GM12878 (cell line): Measurements from ENCODE around the gene CLNK. TPM values are rescaled to one million over a fixed set of nuclear protein-coding genes. Genes with fewer than 3 reads are reported as not detected.

Experiments
- BMI1 ChIP-seq: fragments of 450-650 bp; IDR thresholded peaks from 2 replicates; pipeline ENCODE4 v1.6.1; 2016; ENCODE audit warnings: mild to moderate bottlenecking, moderate library complexity, borderline replicate concordance
- CHD1 ChIP-seq: IDR thresholded peaks from 2 replicates; pipeline ENCODE4 v1.6.1; 2012; ENCODE audit warnings: low read depth, low read length, improper control_type of control experiment
- DPF2 ChIP-seq: fragments of 450-650 bp; IDR thresholded peaks from 2 replicates; pipeline ENCODE4 v1.6.1; 2017; ENCODE audit warnings: mild to moderate bottlenecking
- EGR1 ChIP-seq, 2 experiments: IDR thresholded peaks; 1 replicate in 1 of 2; 2 replicates in 1 of 2; pipeline ENCODE4 v1.6.1; 2011 to 2012; ENCODE audit warnings: low read depth in 2 of 2, low read length in 2 of 2, borderline replicate concordance in 1 of 2, mild to moderate bottlenecking in 1 of 2, moderate library complexity in 1 of 2
- GATAD2B ChIP-seq: fragments of 450-650 bp; conservative IDR thresholded peaks from 2 replicates; pipeline ENCODE4 v1.6.1; 2017; ENCODE audit warnings: low read depth, mild to moderate bottlenecking, moderate library complexity
- IKZF2 ChIP-seq, 2 experiments: fragments of 450-650 bp; IDR thresholded peaks; 2 replicates each; pipeline ENCODE4 v1.6.1; 2017; ENCODE audit warnings: mild to moderate bottlenecking in 2 of 2, moderate library complexity in 2 of 2
- KDM1A ChIP-seq: fragments of 200-600 bp; sonication (generic); IDR thresholded peaks from 2 replicates; pipeline ENCODE4 v1.6.1; 2016; ENCODE audit warnings: borderline replicate concordance
- MEF2A ChIP-seq: IDR thresholded peaks from 2 replicates; pipeline ENCODE4 v1.6.1; 2011; ENCODE audit warnings: low read depth, mild to moderate bottlenecking, low read length, moderate library complexity; ENCODE audit not compliant: insufficient read depth
- MYC ChIP-seq: IDR thresholded peaks from 2 replicates; pipeline ENCODE4 v1.6.1; 2011; ENCODE audit warnings: mild to moderate bottlenecking, low read length, moderate library complexity, inconsistent platforms; ENCODE audit not compliant: insufficient read depth, insufficient replicate concordance, insufficient read length, severe bottlenecking
- NBN ChIP-seq: fragments of 450-650 bp; IDR thresholded peaks from 2 replicates; pipeline ENCODE4 v1.6.1; 2016
- NRF1 ChIP-seq: conservative IDR thresholded peaks from 2 replicates; pipeline ENCODE4 v1.6.1; 2011; ENCODE audit warnings: mild to moderate bottlenecking, low read depth, low read length, improper control_type of control experiment
- POLR2AphosphoS5 ChIP-seq: IDR thresholded peaks from 2 replicates; pipeline ENCODE4 v1.6.1; 2011; ENCODE audit warnings: mild to moderate bottlenecking, low read length, inconsistent platforms
- RAD21 ChIP-seq: IDR thresholded peaks from 2 replicates; pipeline ENCODE4 v1.6.1; 2011; ENCODE audit warnings: mild to moderate bottlenecking, low read depth, low read length, moderate library complexity; ENCODE audit not compliant: insufficient read depth
- RB1 ChIP-seq: fragments of 450-650 bp; formaldehyde crosslinking; IDR thresholded peaks from 2 replicates; pipeline ENCODE4 v1.6.1; 2017; ENCODE audit warnings: mild to moderate bottlenecking, borderline replicate concordance
- SMC3 ChIP-seq: IDR thresholded peaks from 2 replicates; pipeline ENCODE4 v1.6.1; 2011; ENCODE audit warnings: low read length, improper control_type of control experiment, borderline replicate concordance
- SP1 ChIP-seq: IDR thresholded peaks from one replicate; pipeline ENCODE4 v1.6.1; 2011; ENCODE audit warnings: low read depth, low read length
- ZNF24 ChIP-seq: fragments of 450-650 bp; IDR thresholded peaks from 2 replicates; pipeline ENCODE4 v1.6.1; 2017; ENCODE audit warnings: antibody characterized with exemption, mild to moderate bottlenecking
- polyA plus RNA-seq, 11 experiments: library from polyadenylated mRNA; depleted of rRNA in 4 of 11; unstranded in 6 of 11; stranded (reverse) in 5 of 11; fragments of >200 nt; fragmentation: Nextera tagmentation in 4 of 11; fragmentation: Illumina TruSeq in 1 of 11; extraction: Ambion mirVana in 4 of 11; extraction: Trizol in 1 of 11; gene quantifications; 1 replicate in 1 of 11; 2 replicates in 10 of 11; pipeline versions ENCODE4 v1.2.1 to v1.2.3, GENCODE V29; 2011 to 2016; ENCODE audit warnings: inconsistent platforms in 2 of 11, missing spikeins in 2 of 11, low read depth in 1 of 11
- total RNA-seq, 4 experiments: library from RNA; depleted of rRNA in 3 of 4; stranded (reverse); fragments of >200 nt in 3 of 4; fragmentation: Illumina TruSeq in 1 of 4; extraction: Trizol in 1 of 4; gene quantifications; 2 replicates each; pipeline versions ENCODE4 v1.2.1 to v1.2.3, GENCODE V29; 2013 to 2021
- TF ChIP-seq, protein P1 (sequence below): fragments of 450-650 bp; IDR thresholded peaks from 2 replicates; pipeline ENCODE4 v1.6.1; 2018; ENCODE audit warnings: borderline replicate concordance, mild to moderate bottlenecking; ENCODE audit not compliant: partially characterized antibody
- TF ChIP-seq, protein P2 (sequence below): IDR thresholded peaks from 2 replicates; pipeline ENCODE4 v1.6.1; 2011; ENCODE audit warnings: mild to moderate bottlenecking, low read depth, low read length, moderate library complexity; ENCODE audit not compliant: insufficient replicate concordance
- TF ChIP-seq, protein P3 (sequence below): fragments of 450-650 bp; IDR thresholded peaks from 2 replicates; pipeline ENCODE4 v1.6.1; 2018; ENCODE audit warnings: mild to moderate bottlenecking, low read depth, moderate library complexity; ENCODE audit not compliant: partially characterized antibody
- TF ChIP-seq, protein P4 (sequence below): fragments of 450-650 bp; IDR thresholded peaks from 2 replicates; pipeline ENCODE4 v1.6.1; 2017; ENCODE audit warnings: borderline replicate concordance
- TF ChIP-seq, protein P5 (sequence below): IDR thresholded peaks from 2 replicates; pipeline ENCODE4 v1.6.1; 2012; ENCODE audit warnings: low read length, inconsistent platforms

Gene CLNK
- total and polyA plus RNA-seq, 10 of the 15 experiments (the other 5 are each of a cell fraction or from before 2014, with no cell fraction given), result 2.1 to 14.3 (median 2.7) TPM

DNA sequence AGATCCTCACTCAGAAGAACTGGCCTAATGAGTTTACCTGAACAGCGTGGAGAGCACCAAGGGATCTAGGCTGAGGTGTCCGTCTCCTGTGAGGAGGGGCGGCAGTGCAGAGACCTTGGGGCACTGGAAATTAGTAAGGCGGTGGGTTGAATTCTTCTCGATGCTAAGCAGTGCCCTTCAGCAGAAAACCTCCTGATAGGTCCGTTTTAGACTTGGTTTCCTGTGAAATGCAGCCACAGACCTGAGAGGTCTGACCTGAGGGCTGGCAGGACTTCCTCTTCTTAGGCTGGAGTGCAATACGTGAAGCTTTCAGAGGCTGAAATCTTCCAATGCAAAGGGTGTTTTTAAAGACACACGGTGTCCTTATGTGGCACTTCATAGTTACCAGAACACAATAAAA, at the start of gene CLNK (continued):
- TF ChIP-seq GATAD2B (no peak), NRF1 (no peak), EGR1 (IDR thresholded peaks at IDR 0.05; ENCODE audit: borderline replicate concordance in 1 of 2, low read depth in 2 of 2, low read length in 2 of 2) (no peak), KDM1A (no peak), CHD1 (no peak), POLR2AphosphoS5 (peak; percentile 85), BMI1 (no peak), RAD21 (peak; percentile 23; the same call in 1 of the 2 replicates), MEF2A (no peak), DPF2 (no peak; the same call in 1 of the 2 replicates), MYC (no peak), RB1 (no peak), IKZF2 (IDR thresholded peaks at IDR 0.05) (peak; percentile 23; a peak in 2 of 4 replicates), SP1 (no peak), SMC3 (no peak), NBN (no peak), ZNF24 (no peak)
- TF ChIP-seq, protein P1, sequence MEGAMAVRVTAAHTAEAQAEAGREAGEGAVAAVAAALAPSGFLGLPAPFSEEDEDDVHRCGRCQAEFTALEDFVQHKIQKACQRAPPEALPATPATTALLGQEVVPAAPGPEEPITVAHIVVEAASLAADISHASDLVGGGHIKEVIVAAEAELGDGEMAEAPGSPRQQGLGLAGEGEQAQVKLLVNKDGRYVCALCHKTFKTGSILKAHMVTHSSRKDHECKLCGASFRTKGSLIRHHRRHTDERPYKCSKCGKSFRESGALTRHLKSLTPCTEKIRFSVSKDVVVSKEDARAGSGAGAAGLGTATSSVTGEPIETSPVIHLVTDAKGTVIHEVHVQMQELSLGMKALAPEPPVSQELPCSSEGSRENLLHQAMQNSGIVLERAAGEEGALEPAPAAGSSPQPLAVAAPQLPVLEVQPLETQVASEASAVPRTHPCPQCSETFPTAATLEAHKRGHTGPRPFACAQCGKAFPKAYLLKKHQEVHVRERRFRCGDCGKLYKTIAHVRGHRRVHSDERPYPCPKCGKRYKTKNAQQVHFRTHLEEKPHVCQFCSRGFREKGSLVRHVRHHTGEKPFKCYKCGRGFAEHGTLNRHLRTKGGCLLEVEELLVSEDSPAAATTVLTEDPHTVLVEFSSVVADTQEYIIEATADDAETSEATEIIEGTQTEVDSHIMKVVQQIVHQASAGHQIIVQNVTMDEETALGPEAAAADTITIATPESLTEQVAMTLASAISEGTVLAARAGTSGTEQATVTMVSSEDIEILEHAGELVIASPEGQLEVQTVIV, result no peak
- TF ChIP-seq, protein P2, sequence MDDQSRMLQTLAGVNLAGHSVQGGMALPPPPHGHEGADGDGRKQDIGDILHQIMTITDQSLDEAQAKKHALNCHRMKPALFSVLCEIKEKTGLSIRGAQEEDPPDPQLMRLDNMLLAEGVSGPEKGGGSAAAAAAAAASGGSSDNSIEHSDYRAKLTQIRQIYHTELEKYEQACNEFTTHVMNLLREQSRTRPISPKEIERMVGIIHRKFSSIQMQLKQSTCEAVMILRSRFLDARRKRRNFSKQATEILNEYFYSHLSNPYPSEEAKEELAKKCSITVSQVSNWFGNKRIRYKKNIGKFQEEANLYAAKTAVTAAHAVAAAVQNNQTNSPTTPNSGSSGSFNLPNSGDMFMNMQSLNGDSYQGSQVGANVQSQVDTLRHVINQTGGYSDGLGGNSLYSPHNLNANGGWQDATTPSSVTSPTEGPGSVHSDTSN, result no peak
- TF ChIP-seq, protein P3, sequence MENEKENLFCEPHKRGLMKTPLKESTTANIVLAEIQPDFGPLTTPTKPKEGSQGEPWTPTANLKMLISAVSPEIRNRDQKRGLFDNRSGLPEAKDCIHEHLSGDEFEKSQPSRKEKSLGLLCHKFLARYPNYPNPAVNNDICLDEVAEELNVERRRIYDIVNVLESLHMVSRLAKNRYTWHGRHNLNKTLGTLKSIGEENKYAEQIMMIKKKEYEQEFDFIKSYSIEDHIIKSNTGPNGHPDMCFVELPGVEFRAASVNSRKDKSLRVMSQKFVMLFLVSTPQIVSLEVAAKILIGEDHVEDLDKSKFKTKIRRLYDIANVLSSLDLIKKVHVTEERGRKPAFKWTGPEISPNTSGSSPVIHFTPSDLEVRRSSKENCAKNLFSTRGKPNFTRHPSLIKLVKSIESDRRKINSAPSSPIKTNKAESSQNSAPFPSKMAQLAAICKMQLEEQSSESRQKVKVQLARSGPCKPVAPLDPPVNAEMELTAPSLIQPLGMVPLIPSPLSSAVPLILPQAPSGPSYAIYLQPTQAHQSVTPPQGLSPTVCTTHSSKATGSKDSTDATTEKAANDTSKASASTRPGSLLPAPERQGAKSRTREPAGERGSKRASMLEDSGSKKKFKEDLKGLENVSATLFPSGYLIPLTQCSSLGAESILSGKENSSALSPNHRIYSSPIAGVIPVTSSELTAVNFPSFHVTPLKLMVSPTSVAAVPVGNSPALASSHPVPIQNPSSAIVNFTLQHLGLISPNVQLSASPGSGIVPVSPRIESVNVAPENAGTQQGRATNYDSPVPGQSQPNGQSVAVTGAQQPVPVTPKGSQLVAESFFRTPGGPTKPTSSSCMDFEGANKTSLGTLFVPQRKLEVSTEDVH, result no peak
- TF ChIP-seq, protein P4, sequence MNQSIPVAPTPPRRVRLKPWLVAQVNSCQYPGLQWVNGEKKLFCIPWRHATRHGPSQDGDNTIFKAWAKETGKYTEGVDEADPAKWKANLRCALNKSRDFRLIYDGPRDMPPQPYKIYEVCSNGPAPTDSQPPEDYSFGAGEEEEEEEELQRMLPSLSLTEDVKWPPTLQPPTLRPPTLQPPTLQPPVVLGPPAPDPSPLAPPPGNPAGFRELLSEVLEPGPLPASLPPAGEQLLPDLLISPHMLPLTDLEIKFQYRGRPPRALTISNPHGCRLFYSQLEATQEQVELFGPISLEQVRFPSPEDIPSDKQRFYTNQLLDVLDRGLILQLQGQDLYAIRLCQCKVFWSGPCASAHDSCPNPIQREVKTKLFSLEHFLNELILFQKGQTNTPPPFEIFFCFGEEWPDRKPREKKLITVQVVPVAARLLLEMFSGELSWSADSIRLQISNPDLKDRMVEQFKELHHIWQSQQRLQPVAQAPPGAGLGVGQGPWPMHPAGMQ, result no peak
- TF ChIP-seq, protein P5, sequence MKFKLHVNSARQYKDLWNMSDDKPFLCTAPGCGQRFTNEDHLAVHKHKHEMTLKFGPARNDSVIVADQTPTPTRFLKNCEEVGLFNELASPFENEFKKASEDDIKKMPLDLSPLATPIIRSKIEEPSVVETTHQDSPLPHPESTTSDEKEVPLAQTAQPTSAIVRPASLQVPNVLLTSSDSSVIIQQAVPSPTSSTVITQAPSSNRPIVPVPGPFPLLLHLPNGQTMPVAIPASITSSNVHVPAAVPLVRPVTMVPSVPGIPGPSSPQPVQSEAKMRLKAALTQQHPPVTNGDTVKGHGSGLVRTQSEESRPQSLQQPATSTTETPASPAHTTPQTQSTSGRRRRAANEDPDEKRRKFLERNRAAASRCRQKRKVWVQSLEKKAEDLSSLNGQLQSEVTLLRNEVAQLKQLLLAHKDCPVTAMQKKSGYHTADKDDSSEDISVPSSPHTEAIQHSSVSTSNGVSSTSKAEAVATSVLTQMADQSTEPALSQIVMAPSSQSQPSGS, result no peak
